Breast epithelium (tissue), 3 donors: ENCODE data around the gene UNC13B.
"Not testable (repeated sequence)": the region's sequence is repeated elsewhere in the genome, so short reads cannot be mapped to it uniquely, and the experiment has no call there.

Experiments
- CTCF ChIP-seq, 3 donors: fragments of 450-650 bp; IDR thresholded peaks; one replicate each; pipeline ENCODE4 v1.5.1; 2016 to 2017; ENCODE audit warnings: antibody characterized with exemption in 3 of 3, mild to moderate bottlenecking in 3 of 3, moderate library complexity in 3 of 3
- POLR2A ChIP-seq: fragments of 450-650 bp; IDR thresholded peaks from one replicate; pipeline ENCODE4 v1.6.1; 2016; ENCODE audit warnings: antibody characterized with exemption, mild to moderate bottlenecking, moderate library complexity

DNA sequence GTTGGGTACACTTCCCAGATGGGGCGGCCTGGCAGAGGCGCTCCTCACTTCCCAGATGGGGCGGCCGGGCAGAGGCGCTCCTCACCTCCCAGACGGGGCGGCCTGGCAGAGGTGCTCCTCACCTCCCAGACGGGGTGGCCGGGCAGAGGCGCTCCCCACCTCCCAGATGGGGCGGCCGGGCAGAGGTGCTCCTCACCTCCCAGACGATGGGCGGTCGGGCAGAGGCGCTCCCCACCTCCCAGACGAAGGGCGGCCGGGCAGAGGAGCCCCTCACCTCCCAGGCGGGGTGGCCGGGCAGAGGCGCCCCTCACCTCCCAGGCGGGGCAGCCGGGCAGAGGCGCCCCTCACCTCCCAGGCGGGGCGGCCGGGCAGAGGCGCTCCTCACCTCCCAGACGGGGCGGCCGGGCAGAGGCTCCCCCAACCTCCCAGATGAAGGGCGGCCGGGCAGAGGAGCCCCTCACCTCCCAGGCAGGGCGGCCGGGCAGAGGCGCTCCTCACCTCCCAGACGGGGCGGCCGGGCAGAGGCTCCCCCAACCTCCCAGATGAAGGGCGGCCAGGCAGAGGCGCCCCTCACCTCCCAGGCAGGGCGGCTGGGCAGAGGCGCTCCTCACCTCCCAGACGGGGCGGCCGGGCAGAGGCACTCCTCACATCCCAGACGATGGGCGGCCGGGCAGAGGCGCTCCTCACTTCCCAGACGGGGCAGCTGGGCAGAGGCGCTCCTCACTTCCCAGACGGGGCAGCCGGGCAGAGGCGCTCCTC, 21.4 kb downstream of the UNC13B start:
- not testable (repeated sequence) for TF ChIP-seq POLR2A; CTCF (IDR thresholded peaks at IDR 0.05)
